GM23338 (cell line): ENCODE results near the gene SLC34A3. TPM values are rescaled to one million over a fixed set of nuclear protein-coding genes. Genes with fewer than 3 reads are reported as not detected.

Experiments used
- ATAC-seq: fragments of 200-7000 bp; cut with Tn5 transposase; 3 replicates; pipeline ENCODE4 v1.9.1; 2020
- DNase-seq: peaks from one replicate; pipeline ENCODE4 v3.0.0-alpha.2; 2015; ENCODE audit warnings: low spot score
- H2AFZ ChIP-seq: fragments of 200-600 bp; sonication (generic); 2 replicates; pipeline ENCODE4 v1.8.0; 2016; ENCODE audit warnings: antibody characterized with exemption, mild to moderate bottlenecking, moderate library complexity
- H3F3A ChIP-seq: fragments of 200-600 bp; sonication (generic); replicated peaks from 2 replicates; pipeline ENCODE4 v1.8.0; 2017; ENCODE audit warnings: antibody characterized with exemption, mixed run types, low read depth
- H3K27ac ChIP-seq: fragments of 200-600 bp; sonication (generic); 2 replicates; pipeline ENCODE4 v1.6.1; 2016; ENCODE audit warnings: low read depth
- H3K27me3 ChIP-seq: fragments of 200-600 bp; sonication (generic); 2 replicates; pipeline ENCODE4 v1.8.0; 2016; ENCODE audit warnings: mild to moderate bottlenecking, mixed run types, moderate library complexity; ENCODE audit not compliant: insufficient read depth
- H3K36me3 ChIP-seq: fragments of 200-600 bp; sonication (generic); 2 replicates; pipeline ENCODE4 v1.8.0; 2016; ENCODE audit warnings: mild to moderate bottlenecking; ENCODE audit not compliant: insufficient read depth
- H3K4me1 ChIP-seq: fragments of 200-600 bp; sonication (generic); 2 replicates; pipeline ENCODE4 v1.8.0; 2016; ENCODE audit warnings: mild to moderate bottlenecking, moderate library complexity; ENCODE audit not compliant: insufficient read depth
- H3K4me2 ChIP-seq: fragments of 200-600 bp; sonication (generic); 2 replicates; pipeline ENCODE4 v1.7.1; 2017; ENCODE audit warnings: mixed run types
- H3K4me3 ChIP-seq: fragments of 200-600 bp; sonication (generic); 2 replicates; pipeline ENCODE4 v1.6.1; 2016; ENCODE audit warnings: mixed run types
- H3K79me2 ChIP-seq: fragments of 200-600 bp; sonication (generic); replicated peaks from 2 replicates; pipeline ENCODE4 v1.8.0; 2017; ENCODE audit warnings: mild to moderate bottlenecking; ENCODE audit not compliant: insufficient read depth
- H3K9me2 ChIP-seq: fragments of 200-600 bp; sonication (generic); 2 replicates; pipeline ENCODE4 v1.8.0; 2017; ENCODE audit not compliant: insufficient read depth
- H4K20me1 ChIP-seq: fragments of 200-600 bp; sonication (generic); replicated peaks from 2 replicates; pipeline ENCODE4 v1.8.0; 2017; ENCODE audit warnings: mild to moderate bottlenecking; ENCODE audit not compliant: insufficient read depth
- H3K27ac Mint-ChIP-seq: 2 replicates; pipeline ENCODE4 v1.8.0; 2020; ENCODE audit warnings: inconsistent platforms, mild to moderate bottlenecking, moderate library complexity, mixed read lengths
- H3K27me3 Mint-ChIP-seq: 3 replicates; pipeline ENCODE4 v1.8.0; 2022; ENCODE audit warnings: low read depth, mild to moderate bottlenecking, moderate library complexity, mixed read lengths, inconsistent platforms; ENCODE audit not compliant: insufficient read depth, poor library complexity
- H3K36me3 Mint-ChIP-seq: 3 replicates; pipeline ENCODE4 v1.8.0; 2021; ENCODE audit warnings: low read depth, mild to moderate bottlenecking, inconsistent platforms, moderate library complexity, mixed read lengths
- H3K4me1 Mint-ChIP-seq: 3 replicates; pipeline ENCODE4 v1.8.0; 2020; ENCODE audit warnings: mild to moderate bottlenecking, inconsistent platforms, mixed read lengths
- H3K4me3 Mint-ChIP-seq: 3 replicates; pipeline ENCODE4 v1.8.0; 2021; ENCODE audit warnings: moderate library complexity, mild to moderate bottlenecking, inconsistent platforms, mixed read lengths
- H3K9me3 Mint-ChIP-seq: 3 replicates; pipeline ENCODE4 v1.8.0; 2020; ENCODE audit warnings: moderate library complexity, mild to moderate bottlenecking, inconsistent platforms, mixed read lengths
- CREB1 ChIP-seq: fragments of 250-450 bp; sonication (Bioruptor Pico); IDR thresholded peaks from 2 replicates; pipeline ENCODE4 v1.5.0; 2020; ENCODE audit warnings: low read depth, mild to moderate bottlenecking, moderate library complexity
- EZH2 ChIP-seq: fragments of 200-600 bp; sonication (generic); IDR thresholded peaks from one replicate; pipeline ENCODE4 v1.8.0; 2017; ENCODE audit warnings: antibody characterized with exemption, mild to moderate bottlenecking, low read depth; ENCODE audit not compliant: unreplicated experiment
- EZH2phosphoT487 ChIP-seq: fragments of 200-600 bp; sonication (generic); IDR thresholded peaks from one replicate; pipeline ENCODE4 v1.8.1; 2018; ENCODE audit warnings: antibody characterized with exemption; ENCODE audit not compliant: unreplicated experiment
- JUNB ChIP-seq: IDR thresholded peaks from one replicate; pipeline ENCODE4 v1.6.1; 2016; ENCODE audit warnings: antibody characterized with exemption; ENCODE audit not compliant: unreplicated experiment
- NANOG ChIP-seq: IDR thresholded peaks from 2 replicates; pipeline ENCODE4 v1.6.1; 2016; ENCODE audit warnings: antibody characterized with exemption, borderline replicate concordance
- STAT1 ChIP-seq: IDR thresholded peaks from one replicate; pipeline ENCODE4 v1.6.1; 2016; ENCODE audit warnings: antibody characterized with exemption; ENCODE audit not compliant: unreplicated experiment
- ZNF114 ChIP-seq: fragments of 250-450 bp; sonication (Bioruptor Pico); IDR thresholded peaks from 2 replicates; pipeline ENCODE4 v1.5.0; 2020; ENCODE audit warnings: mild to moderate bottlenecking, moderate library complexity
- ZNF331 ChIP-seq: fragments of 250-450 bp; sonication (Bioruptor Pico); IDR thresholded peaks from 2 replicates; pipeline ENCODE4 v1.5.0; 2020; ENCODE audit warnings: low read depth, mild to moderate bottlenecking, moderate library complexity
- polyA plus RNA-seq: library from polyadenylated mRNA; unstranded; fragments of >200 nt; fragmentation: Nextera tagmentation; extraction: Ambion mirVana; gene quantifications from 2 replicates; pipeline ENCODE4 v1.2.1, GENCODE V29; 2016
- total RNA-seq: library from RNA; depleted of rRNA; stranded (reverse); fragments of >200 nt; shearing (Covaris generic); gene quantifications from 2 replicates; pipeline ENCODE4 v1.2.3, GENCODE V29; 2014
- TF ChIP-seq, protein P1 (sequence below), 2 experiments: fragments of 200-600 bp in 1 of 2; sonication (generic) in 1 of 2; conservative IDR thresholded peaks; 2 replicates each; pipeline versions ENCODE4 v1.5.1 to v1.6.1; 2016 to 2017; ENCODE audit warnings: antibody characterized with exemption in 2 of 2, low read depth in 2 of 2, mild to moderate bottlenecking in 2 of 2, moderate library complexity in 1 of 2
- TF ChIP-seq, protein P2 (sequence below): fragments of 250-450 bp; sonication (Bioruptor Pico); IDR thresholded peaks from 2 replicates; pipeline ENCODE4 v1.5.0; 2020; ENCODE audit warnings: mild to moderate bottlenecking, moderate library complexity
- TF ChIP-seq, protein P3 (sequence below): IDR thresholded peaks from 2 replicates; pipeline ENCODE4 v1.6.1; 2016; ENCODE audit warnings: antibody characterized with exemption
- TF ChIP-seq, protein P4 (sequence below): IDR thresholded peaks from one replicate; pipeline ENCODE4 v1.6.1; 2018; ENCODE audit warnings: antibody characterized with exemption; ENCODE audit not compliant: unreplicated experiment

Gene SLC34A3
- total and polyA plus RNA-seq, 2 experiments from 2014 or later = not detected

DNA sequence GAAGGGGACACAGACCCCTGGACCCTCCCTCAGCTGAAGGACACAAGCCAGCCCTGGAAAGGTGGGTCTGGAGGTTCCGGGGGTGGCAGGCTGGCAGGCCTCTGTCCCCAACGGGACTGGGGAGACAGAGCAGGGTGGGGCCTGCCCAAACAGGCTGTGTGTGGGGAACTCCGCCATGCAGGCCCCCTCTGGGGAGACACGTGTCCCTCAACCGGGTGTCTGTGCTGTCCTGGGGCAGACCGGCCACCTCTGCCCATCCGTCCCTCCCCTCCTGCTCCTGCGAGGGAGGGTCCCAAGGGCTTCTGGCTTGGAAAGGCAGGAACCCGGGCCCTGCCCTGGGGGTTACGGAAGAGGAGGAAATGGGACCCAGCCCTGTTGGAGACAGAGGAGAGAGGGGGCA lies 1.4 kb downstream of the SLC34A3 start:
- no peak overlapping the region for H3K4me3 Mint-ChIP-seq
- H3K79me2 ChIP-seq = no peaks in the 10 kb centered on the region
- ATAC-seq (no peak), DNase-seq (no peak)
- H4K20me1 ChIP-seq = no peaks in the 10 kb centered on the region
- peaks cover 3% of the 10 kb centered on the region; the same call in 1 of the 2 replicates for H3K4me1 ChIP-seq
- H3F3A ChIP-seq = no peaks in the 10 kb centered on the region
- H3K9me3 Mint-ChIP-seq = no peaks in the 10 kb centered on the region
- TF ChIP-seq CREB1 (CRISPR knock-in tag) (no peak), NANOG (no peak), ZNF331 (CRISPR knock-in tag) (no peak), STAT1 (no peak), ZNF114 (CRISPR knock-in tag) (no peak), JUNB (no peak), EZH2 (no peak), EZH2phosphoT487 (no peak)
- TF ChIP-seq, protein P1, sequence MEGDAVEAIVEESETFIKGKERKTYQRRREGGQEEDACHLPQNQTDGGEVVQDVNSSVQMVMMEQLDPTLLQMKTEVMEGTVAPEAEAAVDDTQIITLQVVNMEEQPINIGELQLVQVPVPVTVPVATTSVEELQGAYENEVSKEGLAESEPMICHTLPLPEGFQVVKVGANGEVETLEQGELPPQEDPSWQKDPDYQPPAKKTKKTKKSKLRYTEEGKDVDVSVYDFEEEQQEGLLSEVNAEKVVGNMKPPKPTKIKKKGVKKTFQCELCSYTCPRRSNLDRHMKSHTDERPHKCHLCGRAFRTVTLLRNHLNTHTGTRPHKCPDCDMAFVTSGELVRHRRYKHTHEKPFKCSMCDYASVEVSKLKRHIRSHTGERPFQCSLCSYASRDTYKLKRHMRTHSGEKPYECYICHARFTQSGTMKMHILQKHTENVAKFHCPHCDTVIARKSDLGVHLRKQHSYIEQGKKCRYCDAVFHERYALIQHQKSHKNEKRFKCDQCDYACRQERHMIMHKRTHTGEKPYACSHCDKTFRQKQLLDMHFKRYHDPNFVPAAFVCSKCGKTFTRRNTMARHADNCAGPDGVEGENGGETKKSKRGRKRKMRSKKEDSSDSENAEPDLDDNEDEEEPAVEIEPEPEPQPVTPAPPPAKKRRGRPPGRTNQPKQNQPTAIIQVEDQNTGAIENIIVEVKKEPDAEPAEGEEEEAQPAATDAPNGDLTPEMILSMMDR (conservative IDR thresholded peaks at IDR 0.05; ENCODE audit: low read depth in 2 of 2) = no peak
- TF ChIP-seq, protein P2, sequence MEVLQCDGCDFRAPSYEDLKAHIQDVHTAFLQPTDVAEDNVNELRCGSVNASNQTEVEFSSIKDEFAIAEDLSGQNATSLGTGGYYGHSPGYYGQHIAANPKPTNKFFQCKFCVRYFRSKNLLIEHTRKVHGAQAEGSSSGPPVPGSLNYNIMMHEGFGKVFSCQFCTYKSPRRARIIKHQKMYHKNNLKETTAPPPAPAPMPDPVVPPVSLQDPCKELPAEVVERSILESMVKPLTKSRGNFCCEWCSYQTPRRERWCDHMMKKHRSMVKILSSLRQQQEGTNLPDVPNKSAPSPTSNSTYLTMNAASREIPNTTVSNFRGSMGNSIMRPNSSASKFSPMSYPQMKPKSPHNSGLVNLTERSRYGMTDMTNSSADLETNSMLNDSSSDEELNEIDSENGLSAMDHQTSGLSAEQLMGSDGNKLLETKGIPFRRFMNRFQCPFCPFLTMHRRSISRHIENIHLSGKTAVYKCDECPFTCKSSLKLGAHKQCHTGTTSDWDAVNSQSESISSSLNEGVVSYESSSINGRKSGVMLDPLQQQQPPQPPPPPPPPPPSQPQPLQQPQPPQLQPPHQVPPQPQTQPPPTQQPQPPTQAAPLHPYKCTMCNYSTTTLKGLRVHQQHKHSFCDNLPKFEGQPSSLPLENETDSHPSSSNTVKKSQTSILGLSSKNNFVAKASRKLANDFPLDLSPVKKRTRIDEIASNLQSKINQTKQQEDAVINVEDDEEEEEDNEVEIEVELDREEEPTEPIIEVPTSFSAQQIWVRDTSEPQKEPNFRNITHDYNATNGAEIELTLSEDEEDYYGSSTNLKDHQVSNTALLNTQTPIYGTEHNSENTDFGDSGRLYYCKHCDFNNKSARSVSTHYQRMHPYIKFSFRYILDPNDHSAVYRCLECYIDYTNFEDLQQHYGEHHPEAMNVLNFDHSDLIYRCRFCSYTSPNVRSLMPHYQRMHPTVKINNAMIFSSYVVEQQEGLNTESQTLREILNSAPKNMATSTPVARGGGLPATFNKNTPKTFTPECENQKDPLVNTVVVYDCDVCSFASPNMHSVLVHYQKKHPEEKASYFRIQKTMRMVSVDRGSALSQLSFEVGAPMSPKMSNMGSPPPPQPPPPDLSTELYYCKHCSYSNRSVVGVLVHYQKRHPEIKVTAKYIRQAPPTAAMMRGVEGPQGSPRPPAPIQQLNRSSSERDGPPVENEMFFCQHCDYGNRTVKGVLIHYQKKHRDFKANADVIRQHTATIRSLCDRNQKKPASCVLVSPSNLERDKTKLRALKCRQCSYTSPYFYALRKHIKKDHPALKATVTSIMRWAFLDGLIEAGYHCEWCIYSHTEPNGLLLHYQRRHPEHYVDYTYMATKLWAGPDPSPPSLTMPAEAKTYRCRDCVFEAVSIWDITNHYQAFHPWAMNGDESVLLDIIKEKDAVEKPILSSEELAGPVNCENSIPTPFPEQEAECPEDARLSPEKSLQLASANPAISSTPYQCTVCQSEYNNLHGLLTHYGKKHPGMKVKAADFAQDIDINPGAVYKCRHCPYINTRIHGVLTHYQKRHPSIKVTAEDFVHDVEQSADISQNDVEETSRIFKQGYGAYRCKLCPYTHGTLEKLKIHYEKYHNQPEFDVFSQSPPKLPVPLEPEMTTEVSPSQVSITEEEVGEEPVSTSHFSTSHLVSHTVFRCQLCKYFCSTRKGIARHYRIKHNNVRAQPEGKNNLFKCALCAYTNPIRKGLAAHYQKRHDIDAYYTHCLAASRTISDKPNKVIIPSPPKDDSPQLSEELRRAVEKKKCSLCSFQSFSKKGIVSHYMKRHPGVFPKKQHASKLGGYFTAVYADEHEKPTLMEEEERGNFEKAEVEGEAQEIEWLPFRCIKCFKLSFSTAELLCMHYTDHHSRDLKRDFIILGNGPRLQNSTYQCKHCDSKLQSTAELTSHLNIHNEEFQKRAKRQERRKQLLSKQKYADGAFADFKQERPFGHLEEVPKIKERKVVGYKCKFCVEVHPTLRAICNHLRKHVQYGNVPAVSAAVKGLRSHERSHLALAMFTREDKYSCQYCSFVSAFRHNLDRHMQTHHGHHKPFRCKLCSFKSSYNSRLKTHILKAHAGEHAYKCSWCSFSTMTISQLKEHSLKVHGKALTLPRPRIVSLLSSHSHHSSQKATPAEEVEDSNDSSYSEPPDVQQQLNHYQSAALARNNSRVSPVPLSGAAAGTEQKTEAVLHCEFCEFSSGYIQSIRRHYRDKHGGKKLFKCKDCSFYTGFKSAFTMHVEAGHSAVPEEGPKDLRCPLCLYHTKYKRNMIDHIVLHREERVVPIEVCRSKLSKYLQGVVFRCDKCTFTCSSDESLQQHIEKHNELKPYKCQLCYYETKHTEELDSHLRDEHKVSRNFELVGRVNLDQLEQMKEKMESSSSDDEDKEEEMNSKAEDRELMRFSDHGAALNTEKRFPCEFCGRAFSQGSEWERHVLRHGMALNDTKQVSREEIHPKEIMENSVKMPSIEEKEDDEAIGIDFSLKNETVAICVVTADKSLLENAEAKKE (CRISPR knock-in tag) = no peak
- TF ChIP-seq, protein P3, sequence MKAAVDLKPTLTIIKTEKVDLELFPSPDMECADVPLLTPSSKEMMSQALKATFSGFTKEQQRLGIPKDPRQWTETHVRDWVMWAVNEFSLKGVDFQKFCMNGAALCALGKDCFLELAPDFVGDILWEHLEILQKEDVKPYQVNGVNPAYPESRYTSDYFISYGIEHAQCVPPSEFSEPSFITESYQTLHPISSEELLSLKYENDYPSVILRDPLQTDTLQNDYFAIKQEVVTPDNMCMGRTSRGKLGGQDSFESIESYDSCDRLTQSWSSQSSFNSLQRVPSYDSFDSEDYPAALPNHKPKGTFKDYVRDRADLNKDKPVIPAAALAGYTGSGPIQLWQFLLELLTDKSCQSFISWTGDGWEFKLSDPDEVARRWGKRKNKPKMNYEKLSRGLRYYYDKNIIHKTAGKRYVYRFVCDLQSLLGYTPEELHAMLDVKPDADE = no peak
- TF ChIP-seq, protein P4, sequence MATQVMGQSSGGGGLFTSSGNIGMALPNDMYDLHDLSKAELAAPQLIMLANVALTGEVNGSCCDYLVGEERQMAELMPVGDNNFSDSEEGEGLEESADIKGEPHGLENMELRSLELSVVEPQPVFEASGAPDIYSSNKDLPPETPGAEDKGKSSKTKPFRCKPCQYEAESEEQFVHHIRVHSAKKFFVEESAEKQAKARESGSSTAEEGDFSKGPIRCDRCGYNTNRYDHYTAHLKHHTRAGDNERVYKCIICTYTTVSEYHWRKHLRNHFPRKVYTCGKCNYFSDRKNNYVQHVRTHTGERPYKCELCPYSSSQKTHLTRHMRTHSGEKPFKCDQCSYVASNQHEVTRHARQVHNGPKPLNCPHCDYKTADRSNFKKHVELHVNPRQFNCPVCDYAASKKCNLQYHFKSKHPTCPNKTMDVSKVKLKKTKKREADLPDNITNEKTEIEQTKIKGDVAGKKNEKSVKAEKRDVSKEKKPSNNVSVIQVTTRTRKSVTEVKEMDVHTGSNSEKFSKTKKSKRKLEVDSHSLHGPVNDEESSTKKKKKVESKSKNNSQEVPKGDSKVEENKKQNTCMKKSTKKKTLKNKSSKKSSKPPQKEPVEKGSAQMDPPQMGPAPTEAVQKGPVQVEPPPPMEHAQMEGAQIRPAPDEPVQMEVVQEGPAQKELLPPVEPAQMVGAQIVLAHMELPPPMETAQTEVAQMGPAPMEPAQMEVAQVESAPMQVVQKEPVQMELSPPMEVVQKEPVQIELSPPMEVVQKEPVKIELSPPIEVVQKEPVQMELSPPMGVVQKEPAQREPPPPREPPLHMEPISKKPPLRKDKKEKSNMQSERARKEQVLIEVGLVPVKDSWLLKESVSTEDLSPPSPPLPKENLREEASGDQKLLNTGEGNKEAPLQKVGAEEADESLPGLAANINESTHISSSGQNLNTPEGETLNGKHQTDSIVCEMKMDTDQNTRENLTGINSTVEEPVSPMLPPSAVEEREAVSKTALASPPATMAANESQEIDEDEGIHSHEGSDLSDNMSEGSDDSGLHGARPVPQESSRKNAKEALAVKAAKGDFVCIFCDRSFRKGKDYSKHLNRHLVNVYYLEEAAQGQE = no peak
- H3K27me3 ChIP-seq = no peaks in the 10 kb centered on the region
- no peaks in the 10 kb centered on the region for H3K36me3 Mint-ChIP-seq
- no peaks in the 10 kb centered on the region for H3K36me3 ChIP-seq
- no peak overlapping the region for H2AFZ ChIP-seq
- no peak overlapping the region for H3K4me3 ChIP-seq
- peaks cover 7% of the 10 kb centered on the region; the same call in 2 of the 3 replicates for H3K4me1 Mint-ChIP-seq
- H3K27ac Mint-ChIP-seq = no peak overlapping the region
- no peak overlapping the region for H3K27ac ChIP-seq
- H3K4me2 ChIP-seq = no peak overlapping the region
- H3K9me2 ChIP-seq = no peaks in the 10 kb centered on the region
- H3K27me3 Mint-ChIP-seq = peaks cover 5% of the 10 kb centered on the region
